Keratinocyte (primary cell): ENCODE measurements around the gene OXCT1.

Experiments
- CTCF ChIP-seq, 3 experiments: IDR thresholded peaks in 1 of 3; conservative IDR thresholded peaks in 1 of 3; optimal IDR thresholded peaks in 1 of 3; 2 replicates in 2 of 3; 3 replicates in 1 of 3; pipeline versions ENCODE3 to v1.5.1; 2011; ENCODE audit warnings: low read length in 3 of 3, mild to moderate bottlenecking in 3 of 3, moderate library complexity in 2 of 3, control low read depth in 1 of 3, inconsistent platforms in 1 of 3; ENCODE audit not compliant: insufficient read depth in 2 of 3; ENCODE audit errors: extremely low read depth in 1 of 3
- EZH2 ChIP-seq: IDR thresholded peaks from one replicate; pipeline ENCODE4 v1.6.1; 2012; ENCODE audit warnings: inconsistent platforms, mild to moderate bottlenecking, low read length, moderate library complexity

- no peak for TF ChIP-seq CTCF (optimal IDR thresholded peaks at IDR 0.05 in 1 of 3, IDR thresholded peaks at IDR 0.05 in 1 of 3, conservative IDR thresholded peaks at IDR 0.05 in 1 of 3; ENCODE audit: extremely low read depth in 1 of 3, insufficient read depth in 2 of 3, low read length in 3 of 3)
- TF ChIP-seq EZH2, result no peak
These were observed 75.1 kb downstream of the OXCT1 start for GRCh38 chr5:41795125-41795524.
